Cardiac fibroblast (primary cell): ENCODE data around the gene SLC25A23.
A peak's percentile ranks its signal among the peaks of the same experiment; 100 is the strongest.
"Not testable (repeated sequence)": the region's sequence is repeated elsewhere in the genome, so short reads cannot be mapped to it uniquely, and the experiment has no call there.

Experiments
- DNase-seq, 2 donors: peaks; one replicate each; pipeline versions ENCODE4 v3.0.0 to v3.0.0-alpha.2; 2010; ENCODE audit warnings: low read depth in 2 of 2
- H3K4me3 ChIP-seq, 2 donors: replicated peaks in 1 of 2; 1 replicate in 1 of 2; 2 replicates in 1 of 2; pipeline ENCODE4 v1.5.1; 2011; ENCODE audit warnings: low read depth in 2 of 2, low read length in 2 of 2, mild to moderate bottlenecking in 2 of 2, moderate library complexity in 1 of 2
- TF ChIP-seq, protein P1 (sequence below): IDR thresholded peaks from one replicate; pipeline ENCODE4 v1.5.1; 2011; ENCODE audit warnings: low read depth, mild to moderate bottlenecking, low read length, inconsistent platforms

The SLC25A23 gene

DNA sequence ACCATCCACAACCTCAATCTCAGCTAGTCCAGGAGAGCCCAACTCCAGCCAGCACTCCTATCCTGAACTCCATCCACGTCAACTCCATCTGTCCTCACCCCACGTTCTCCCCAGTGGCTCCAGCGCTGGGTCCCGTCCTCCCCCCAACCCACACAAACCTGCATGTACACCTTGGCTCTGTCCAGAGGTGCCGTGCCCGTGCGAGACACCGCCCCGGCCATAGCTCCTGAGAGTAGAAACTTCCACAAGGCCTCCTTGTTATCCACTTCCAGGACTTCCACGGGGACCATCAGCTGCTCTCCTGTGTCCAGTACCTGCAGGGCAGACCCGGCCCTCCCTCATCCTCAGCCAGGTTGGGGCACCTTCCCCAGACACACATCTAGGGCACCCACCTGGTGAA, 27.7 kb downstream of the SLC25A23 start:
- no peak overlapping the region for H3K4me3 ChIP-seq
- no peak for DNase-seq
- TF ChIP-seq, protein P1, sequence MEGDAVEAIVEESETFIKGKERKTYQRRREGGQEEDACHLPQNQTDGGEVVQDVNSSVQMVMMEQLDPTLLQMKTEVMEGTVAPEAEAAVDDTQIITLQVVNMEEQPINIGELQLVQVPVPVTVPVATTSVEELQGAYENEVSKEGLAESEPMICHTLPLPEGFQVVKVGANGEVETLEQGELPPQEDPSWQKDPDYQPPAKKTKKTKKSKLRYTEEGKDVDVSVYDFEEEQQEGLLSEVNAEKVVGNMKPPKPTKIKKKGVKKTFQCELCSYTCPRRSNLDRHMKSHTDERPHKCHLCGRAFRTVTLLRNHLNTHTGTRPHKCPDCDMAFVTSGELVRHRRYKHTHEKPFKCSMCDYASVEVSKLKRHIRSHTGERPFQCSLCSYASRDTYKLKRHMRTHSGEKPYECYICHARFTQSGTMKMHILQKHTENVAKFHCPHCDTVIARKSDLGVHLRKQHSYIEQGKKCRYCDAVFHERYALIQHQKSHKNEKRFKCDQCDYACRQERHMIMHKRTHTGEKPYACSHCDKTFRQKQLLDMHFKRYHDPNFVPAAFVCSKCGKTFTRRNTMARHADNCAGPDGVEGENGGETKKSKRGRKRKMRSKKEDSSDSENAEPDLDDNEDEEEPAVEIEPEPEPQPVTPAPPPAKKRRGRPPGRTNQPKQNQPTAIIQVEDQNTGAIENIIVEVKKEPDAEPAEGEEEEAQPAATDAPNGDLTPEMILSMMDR, result no peak

DNA sequence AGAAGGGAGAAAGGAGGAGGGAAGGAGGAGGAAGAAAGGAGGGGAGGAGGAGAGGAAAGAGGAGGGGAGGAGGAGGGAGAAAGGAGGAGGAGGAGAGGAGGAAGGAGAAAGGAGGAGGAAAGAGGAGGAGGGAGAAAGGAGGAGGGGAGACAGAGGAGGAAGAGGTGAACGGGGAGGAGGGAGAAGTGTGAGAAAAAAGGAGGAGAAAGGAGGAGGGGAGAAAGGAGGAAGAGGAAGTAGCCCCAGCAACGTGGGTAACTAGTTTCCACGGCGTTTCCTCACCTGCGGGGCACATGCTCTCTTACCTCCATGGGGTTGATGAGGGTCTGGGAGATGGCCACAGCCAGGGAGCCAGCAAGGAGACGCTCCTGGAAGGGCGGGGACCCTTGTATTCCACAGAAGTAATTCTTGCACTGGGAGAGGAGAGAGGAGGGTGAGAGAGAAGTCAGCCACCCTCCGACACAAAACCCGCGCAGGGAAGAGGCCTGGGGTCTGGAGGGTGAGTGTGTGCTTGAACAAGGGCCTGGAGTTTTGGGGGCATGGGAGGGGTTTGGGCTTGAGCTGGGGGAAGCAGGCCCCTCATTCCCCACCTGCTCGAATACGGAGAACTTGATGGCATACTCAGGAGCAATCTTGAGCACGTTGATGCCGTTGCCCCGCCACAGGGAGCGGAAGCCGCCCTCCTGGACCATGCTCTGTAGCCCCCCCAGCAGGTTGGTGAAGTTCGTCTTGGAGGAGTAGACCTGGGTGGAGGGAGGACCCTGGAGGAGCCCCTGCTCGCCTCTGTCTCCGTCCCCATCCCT, 30.0 kb downstream of the SLC25A23 start:
- TF ChIP-seq, protein P1, result no peak
- DNase-seq, result no peak
- no peak overlapping the region for H3K4me3 ChIP-seq

DNA sequence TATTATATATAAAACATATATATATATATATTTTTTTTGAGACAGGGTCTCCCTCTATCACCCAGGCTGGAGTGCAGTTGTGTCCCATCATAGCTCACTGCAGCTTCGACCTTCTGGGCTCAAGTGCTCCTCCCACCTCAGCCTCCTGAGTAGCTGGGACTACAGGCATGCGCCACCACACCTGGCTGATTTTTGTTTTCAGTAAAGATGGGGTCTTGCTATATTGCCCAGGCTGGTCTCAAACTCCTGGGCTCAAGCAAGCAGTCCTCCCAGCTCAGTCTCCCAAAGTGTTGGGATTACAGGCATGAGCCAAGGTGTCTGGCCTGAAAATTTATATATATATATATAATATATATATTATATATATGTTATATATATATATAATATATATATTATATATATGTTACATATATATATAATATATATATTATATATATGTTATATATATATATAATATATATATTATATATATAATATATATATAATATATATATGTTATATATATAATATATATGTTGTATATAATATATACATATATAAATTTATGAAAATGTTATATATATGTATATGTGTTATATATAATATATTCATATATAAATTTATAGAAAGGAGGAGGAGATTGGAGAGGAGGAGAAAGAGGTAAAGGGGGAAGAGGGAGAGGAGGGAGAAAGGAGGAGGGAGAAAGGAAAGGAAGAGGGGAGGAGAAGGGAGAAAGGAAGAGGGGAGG, 30.7 kb downstream of the SLC25A23 start:
- not testable (repeated sequence) for DNase-seq, H3K4me3 ChIP-seq

DNA sequence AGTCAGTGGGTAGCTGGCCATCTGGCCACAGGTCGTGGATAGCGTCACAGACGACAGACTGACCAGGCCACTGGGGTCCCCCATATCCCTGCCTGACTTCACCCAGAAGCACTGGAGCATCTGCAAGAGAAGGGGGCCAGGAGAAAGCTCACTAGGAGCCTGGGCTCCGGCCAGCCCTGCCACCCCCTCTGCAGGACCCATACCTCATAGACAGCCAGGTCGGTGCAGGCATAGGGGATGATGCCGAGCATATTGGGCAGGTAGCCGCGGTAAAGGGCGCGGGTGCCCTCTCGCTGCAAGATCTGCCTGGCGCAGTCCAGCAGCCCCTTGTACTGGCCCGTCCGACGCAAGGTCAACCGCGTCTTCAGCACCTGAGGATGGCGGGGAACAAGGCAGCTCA, 32.5 kb downstream of the SLC25A23 start:
- TF ChIP-seq, protein P1, result no peak
- no peak overlapping the region for H3K4me3 ChIP-seq
- DNase-seq, result no peak

DNA sequence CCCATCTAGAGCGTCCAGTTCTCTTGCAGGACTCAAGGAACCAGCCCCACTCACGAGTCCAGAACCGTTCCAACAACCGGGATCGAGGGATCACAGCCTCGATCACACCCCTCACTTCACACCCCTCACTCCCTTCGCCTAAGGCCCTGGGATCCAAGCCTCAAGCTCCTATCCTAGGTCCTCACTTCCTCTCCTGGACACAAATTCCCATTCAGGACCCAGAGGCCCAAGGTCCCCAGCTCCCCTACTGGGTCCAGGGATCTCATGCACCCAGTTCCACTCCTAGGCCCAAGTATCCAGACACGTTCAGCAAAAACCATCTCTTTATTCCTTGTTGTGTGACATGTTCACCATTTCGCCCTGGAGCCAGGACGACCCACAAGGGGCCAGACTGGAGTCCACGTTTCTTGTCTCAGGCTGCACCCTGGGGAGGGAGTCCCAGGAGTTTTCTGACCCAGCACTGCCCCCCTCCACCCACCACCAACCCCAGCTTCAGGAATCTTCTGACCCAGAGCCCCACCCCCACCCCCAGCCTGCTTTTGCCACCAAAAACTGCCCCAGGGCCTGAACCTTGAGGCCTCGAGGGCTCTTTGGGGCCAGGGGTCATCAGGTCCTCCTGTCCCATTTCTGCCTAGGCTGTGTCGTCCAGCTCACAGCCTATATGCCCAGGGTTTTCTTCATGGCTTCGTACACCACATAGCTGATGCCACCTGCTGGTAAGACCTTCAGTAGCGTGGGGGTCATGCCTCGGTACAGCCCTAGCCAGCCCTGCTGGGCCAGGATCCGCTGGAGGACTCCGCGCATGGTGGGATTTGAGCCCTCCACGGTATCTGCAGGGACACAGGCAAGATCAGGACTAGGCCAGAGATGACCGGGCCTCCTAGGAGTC, 33.6 kb downstream of the SLC25A23 start:
- H3K4me3 ChIP-seq, result no peak overlapping the region
- TF ChIP-seq, protein P1, result no peak
- DNase-seq, result no peak

DNA sequence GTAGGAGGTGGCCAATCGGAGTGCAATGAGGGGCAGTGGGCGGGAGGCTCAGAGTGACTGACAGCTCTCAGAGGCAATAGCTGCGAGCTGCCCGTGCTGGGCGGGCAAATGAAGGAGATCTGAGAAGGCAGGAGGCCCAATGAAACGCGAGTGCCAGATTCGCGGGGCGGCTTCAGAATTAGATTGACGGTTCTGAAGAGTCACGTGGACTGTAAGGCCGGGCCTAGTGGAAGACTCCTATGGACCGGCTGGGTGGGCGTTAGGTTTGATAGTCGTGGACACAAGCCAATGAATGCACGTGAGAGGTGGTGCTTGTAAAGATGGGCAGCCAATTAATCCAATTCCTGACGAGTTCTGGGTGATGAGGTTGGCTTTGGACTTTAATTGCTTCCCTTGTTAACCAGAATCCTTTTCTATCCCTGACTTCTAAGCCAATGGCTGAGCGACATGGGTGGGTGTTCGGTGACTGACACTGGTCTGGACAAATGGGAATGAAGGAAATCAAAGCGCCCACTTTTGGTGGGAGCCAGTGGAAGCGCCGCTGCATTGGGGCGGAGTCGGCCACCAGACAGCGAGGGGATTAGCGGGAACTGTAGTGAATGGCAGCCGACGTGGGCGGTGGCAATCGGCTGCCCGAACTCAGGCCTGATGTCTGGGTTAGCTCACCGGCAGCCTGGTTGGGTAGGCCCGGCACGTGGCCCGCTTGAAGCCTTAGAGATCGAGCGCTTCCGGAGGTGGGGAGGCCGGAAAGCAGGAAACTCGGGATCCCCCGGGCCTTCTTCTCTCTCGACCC, 34.5 kb downstream of the SLC25A23 start:
- TF ChIP-seq, protein P1, result no peak
- H3K4me3 ChIP-seq, result no peak overlapping the region
- DNase-seq, result peak; percentile 100
